HFF-Myc (cell line): ENCODE data around the gene HOXD10.

ENCODE experiments used
- DNase-seq: peaks from one replicate; pipeline ENCODE4 v3.0.0-alpha.2; 2011; ENCODE audit warnings: low read depth; ENCODE audit errors: extremely low read depth
- H3K4me3 ChIP-seq: replicated peaks from 2 replicates; pipeline ENCODE4 v1.5.1; 2011; ENCODE audit warnings: low read depth, mild to moderate bottlenecking, control low read depth, low read length
- TF ChIP-seq, protein P1 (sequence below): IDR thresholded peaks from 2 replicates; pipeline ENCODE4 v1.5.1; 2012; ENCODE audit warnings: mild to moderate bottlenecking, low read depth, low read length, control low read depth; ENCODE audit errors: missing control alignments

Gene HOXD10

GRCh38 chr2:176156301-176156806 is 39.8 kb downstream of the HOXD10 start:
- no peak overlapping the region for H3K4me3 ChIP-seq
- DNase-seq: no peak
- TF ChIP-seq, protein P1, sequence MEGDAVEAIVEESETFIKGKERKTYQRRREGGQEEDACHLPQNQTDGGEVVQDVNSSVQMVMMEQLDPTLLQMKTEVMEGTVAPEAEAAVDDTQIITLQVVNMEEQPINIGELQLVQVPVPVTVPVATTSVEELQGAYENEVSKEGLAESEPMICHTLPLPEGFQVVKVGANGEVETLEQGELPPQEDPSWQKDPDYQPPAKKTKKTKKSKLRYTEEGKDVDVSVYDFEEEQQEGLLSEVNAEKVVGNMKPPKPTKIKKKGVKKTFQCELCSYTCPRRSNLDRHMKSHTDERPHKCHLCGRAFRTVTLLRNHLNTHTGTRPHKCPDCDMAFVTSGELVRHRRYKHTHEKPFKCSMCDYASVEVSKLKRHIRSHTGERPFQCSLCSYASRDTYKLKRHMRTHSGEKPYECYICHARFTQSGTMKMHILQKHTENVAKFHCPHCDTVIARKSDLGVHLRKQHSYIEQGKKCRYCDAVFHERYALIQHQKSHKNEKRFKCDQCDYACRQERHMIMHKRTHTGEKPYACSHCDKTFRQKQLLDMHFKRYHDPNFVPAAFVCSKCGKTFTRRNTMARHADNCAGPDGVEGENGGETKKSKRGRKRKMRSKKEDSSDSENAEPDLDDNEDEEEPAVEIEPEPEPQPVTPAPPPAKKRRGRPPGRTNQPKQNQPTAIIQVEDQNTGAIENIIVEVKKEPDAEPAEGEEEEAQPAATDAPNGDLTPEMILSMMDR: no peak

- no peak for DNase-seq
- TF ChIP-seq, protein P1: no peak
- no peak within 1 kb of the TSS for H3K4me3 ChIP-seq
Measured at GRCh38 chr2:176156807-176157498, 40.4 kb downstream of the HOXD10 start, which contains the start of gene HOXD3. HOXD3 (plus strand) TSS chr2:176157307; CDS start chr2:176169115, 11,808 bp downstream.

DNA sequence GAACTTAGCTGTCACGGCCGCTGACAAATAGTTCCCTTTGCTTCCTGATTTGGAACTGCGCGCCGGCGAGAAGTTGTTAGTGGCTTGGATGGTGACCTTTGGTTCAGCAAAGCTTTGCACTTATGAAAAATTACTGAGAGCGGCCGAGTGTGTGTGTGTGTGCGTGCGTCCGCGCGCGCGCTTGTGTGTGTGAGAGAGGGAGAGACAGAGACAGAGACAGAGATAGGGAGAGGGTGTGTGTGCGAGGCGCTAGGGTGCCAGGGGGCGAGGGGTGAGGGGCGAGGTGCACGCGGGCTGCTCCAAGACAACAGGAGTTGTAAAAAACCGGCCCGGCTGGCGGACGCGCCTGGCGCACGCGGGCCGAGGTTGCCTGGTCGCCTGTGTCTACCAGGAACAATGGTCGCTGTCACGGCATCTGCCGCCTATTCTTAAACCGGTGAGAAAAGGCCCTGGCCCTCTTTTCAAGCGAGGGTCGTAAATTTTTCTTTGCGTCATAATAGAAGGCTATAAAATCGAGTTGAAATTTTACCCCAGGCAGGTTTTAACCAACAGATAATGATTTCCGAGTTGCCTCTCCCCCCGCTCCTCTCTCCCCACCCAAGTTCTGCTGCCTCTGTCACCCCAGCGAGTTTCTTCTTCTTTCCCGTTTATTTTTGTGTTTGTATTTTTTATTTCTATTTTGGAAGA is 41.1 kb downstream of the HOXD10 start:
- no peak for DNase-seq
- TF ChIP-seq, protein P1: no peak
- no peak overlapping the region for H3K4me3 ChIP-seq

DNA sequence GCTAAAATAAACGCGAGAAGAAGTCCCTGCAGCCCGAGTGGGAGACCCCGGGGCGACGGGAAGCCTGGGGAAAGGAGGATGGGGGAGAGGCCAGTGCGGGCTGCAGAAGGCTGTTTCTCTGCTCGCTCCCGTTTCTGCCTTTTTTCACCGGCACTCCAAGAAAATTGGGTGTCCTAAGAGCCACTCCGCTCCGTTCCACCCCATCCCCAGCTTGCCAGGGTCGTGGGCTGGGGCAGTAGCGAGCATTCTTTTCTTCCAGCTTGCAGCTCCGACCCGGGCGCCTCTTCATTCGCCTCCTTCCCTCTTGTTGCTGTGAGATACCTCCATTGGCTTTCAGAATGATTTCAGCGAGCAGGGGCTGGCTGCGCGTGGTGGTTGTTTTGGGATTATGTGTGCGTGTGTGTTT is 41.6 kb downstream of the HOXD10 start:
- DNase-seq: no peak
- TF ChIP-seq, protein P1: no peak
- no peak overlapping the region for H3K4me3 ChIP-seq

DNA sequence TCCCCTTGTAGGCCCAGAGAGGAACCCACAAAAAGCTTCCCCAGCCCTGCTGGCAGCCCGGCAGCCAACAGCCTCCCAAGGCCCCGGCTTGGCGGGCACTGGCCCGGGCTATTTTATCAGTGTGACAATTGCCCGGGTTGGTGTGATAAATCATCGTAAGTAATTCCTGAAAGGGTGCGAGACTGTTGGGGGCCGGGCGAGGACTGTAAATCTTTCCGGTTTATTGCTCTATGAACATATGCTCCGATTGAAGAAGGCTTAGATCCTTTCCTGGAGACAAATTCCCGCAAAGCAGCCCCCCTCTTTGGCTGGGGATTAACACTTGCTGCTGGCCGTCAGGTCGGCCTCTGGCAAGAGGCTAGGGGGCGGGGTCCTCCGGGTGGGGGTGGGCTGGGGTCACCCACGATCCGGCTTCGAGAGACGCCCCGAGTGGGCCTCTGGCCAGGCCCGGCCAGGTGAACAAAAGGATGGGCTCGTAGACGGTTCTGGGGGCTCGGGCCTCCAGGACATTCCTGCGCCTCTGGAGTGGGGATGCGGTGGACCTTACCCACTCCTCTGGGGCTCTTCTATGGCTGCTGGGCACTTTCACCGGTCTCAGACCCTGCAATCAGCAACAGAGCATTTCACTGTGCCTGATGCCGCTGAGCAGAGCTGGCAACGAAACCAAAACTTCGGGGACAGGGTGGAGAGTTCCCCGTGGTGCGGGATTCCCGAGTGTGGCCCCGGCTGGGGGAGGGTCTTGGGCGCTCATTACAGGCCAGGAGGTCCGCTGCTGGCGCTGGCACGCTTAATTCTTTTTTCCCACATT is 42.5 kb downstream of the HOXD10 start:
- H3K4me3 ChIP-seq: no peak overlapping the region
- TF ChIP-seq, protein P1: no peak
- DNase-seq: no peak

GRCh38 chr2:176159663-176160250 is 43.2 kb downstream of the HOXD10 start:
- no peak overlapping the region for H3K4me3 ChIP-seq
- DNase-seq: no peak
- TF ChIP-seq, protein P1: no peak
